ENCODE results near the gene MSH2.
A peak's percentile ranks its signal among the peaks of the same experiment; 100 is the strongest.
"Not testable (repeated sequence)": the region's sequence is repeated elsewhere in the genome, so short reads cannot be mapped to it uniquely, and the experiment has no call there.

The MSH2 gene

DNA sequence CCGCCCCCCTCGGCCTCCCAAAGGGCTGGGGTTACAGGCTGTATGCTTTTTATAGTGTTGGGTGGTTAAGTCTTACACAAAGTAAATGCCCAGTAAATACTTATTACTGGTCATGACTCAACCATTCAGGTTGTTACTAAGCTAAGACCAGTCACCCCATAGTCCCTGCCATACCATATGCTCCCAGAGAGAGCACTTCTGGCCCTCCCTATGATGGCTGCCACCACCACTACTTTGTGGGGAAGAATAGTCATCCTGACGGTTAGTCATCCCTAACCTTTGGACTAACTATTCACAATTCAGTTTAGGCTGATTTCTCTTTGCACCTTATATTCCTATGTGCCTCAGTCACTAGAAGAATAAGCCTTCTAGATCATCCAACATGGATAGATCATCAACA, 42.0 kb upstream of the MSH2 start:
- no peak for DNase-seq (ENCODE audit: insufficient read length, low spot score)
- TF ChIP-seq CTCF (IDR thresholded peaks at IDR 0.05; ENCODE audit: insufficient read depth, missing control alignments) = no peak
- no peak for FAIRE-seq

DNA sequence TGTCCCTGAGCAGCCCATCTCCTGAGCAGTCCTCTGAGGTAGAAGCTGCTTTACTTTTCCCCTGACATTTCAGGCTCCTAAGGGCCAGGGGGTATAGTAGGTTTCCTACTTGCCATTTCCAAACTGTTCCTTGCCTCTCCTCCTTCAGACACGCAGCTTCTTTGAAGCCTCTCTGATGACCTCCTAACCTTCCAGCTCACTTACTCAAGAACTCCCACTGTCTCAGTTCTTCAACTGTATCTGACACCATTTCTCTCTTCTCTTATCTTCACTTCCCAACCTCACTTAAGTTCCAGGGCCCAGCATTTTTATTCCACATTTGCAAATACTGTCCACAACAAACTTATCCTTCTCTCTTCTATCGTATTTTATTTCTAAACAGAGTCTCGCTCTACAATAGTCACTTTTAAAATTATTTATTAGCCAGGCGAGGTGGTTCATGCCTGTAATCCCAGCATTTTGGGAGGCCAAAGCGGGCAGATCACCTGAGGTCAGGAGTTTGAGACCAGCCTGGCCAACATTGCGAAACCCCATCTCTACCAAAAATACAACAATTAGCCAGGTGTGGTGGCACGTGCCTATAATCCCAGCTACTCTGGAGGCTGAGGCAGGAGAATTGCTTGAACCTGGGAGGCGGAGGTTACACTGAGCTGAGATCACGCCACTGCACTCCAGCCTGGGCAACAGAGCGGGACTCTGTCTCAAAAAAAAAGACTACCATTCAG, 41.3 kb upstream of the MSH2 start:
- not testable (repeated sequence) for DNase-seq (ENCODE audit: insufficient read length, low spot score); FAIRE-seq

DNA sequence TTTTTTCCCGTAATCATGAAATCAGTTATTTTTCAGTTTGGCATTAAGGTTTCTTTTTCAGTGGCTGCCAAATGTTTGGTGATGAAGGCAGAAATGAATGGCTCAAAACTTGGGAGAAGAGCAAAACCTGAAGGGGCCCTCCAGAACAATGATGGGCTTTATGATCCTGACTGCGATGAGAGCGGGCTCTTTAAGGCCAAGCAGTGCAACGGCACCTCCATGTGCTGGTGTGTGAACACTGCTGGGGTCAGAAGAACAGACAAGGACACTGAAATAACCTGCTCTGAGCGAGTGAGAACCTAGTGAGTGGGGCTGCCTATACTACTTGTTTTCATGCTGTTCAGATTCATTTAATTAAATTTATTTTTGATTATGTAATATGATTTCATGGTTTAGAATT, 29.2 kb upstream of the MSH2 start:
- DNase-seq (ENCODE audit: insufficient read length, low spot score) = no peak
- TF ChIP-seq CTCF (IDR thresholded peaks at IDR 0.05; ENCODE audit: insufficient read depth, missing control alignments) = peak; percentile 24
- no peak for FAIRE-seq

DNA sequence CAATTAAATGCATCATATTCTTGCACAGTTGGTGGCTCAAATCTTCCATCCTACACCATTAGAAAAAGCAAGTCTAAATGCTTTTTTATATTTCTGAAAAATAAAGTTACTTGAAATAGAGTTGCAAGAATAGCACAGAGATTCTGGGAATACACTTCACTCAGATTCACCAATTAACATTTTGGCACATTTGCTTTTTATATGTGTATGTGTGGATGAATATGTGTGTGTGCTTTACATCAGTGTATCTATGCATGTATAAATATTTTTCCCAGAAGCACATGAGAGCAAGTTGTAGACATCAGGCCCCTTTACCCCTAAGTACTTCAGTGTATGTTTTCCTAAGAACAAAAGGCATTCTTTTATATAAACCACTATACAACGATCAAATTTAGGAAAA, 27.6 kb upstream of the MSH2 start:
- FAIRE-seq = no peak
- no peak for DNase-seq (ENCODE audit: insufficient read length, low spot score)
- TF ChIP-seq CTCF (IDR thresholded peaks at IDR 0.05; ENCODE audit: insufficient read depth, missing control alignments) = no peak

DNA sequence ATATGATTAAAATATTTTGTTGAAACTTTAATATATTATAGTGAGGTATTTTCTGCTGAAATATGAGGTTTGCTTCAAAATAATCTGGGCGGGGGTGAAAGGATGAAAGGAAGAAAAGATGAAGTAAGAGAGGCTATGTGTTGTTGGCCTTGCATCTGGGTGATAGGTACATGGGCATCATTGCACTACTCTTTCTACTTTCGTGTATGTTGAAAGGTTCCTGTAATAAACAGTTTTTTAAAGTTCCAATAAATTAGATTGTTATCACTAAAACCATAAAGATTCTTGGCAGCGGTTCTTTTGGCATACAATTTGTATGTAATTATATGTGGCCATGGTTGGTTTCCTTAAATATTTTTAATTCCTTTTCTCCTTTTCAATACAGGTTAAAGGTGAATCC, 23.6 kb upstream of the MSH2 start:
- TF ChIP-seq CTCF (IDR thresholded peaks at IDR 0.05; ENCODE audit: insufficient read depth, missing control alignments) = no peak
- no peak for FAIRE-seq
- no peak for DNase-seq (ENCODE audit: insufficient read length, low spot score)

- no peak for DNase-seq (ENCODE audit: insufficient read length, low spot score)
Measured at GRCh38 chr2:47381408-47381807, 21.5 kb upstream of the MSH2 start.

GRCh38 chr2:47386551-47386950, 16.4 kb upstream of the MSH2 start:
- FAIRE-seq = no peak
- DNase-seq (ENCODE audit: insufficient read length, low spot score) = no peak
- no peak for TF ChIP-seq CTCF (IDR thresholded peaks at IDR 0.05; ENCODE audit: insufficient read depth, missing control alignments)

More at GRCh38 chr2:47381408-47381807, 21.5 kb upstream of the MSH2 start:
- TF ChIP-seq CTCF (IDR thresholded peaks at IDR 0.05; ENCODE audit: insufficient read depth, missing control alignments) = no peak
- FAIRE-seq = no peak

DNA sequence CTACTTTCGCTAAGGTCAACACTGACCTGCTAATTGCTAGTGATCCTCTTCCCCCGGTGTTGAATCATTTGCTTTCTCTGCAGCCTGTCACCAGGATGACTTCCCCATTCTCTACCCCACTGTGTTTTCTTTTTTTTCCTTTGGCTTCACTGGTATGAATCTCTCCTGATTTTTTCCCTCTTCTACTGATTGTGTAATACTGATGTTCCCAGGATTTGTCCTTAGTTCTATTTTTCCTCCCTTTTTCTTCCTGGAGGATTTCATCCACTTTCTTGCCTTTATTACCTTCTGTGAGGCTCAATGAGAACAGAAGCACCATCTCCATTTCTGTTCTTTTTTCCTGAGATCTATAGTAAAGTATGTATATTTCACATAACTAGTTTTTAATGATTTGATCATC, 14.1 kb upstream of the MSH2 start:
- no peak for FAIRE-seq
- no peak for DNase-seq (ENCODE audit: insufficient read length, low spot score)
- TF ChIP-seq CTCF (IDR thresholded peaks at IDR 0.05; ENCODE audit: insufficient read depth, missing control alignments) = no peak

Data from D721Med (cell line).